H1 (cell line): ENCODE results near the gene IKZF1. TPM values are rescaled to one million over a fixed set of nuclear protein-coding genes. Genes with fewer than 3 reads are reported as not detected.

Experiments used
- CTCF ChIA-PET: fragments of 300-600 bp; sonication (Branson Sonifier 250); formaldehyde crosslinking; loops from one replicate; lab custom pipeline; 2021; ENCODE audit not compliant: partially characterized antibody; lab: Charles Lee
- POLR2A ChIA-PET: fragments of 300-600 bp; sonication (Branson Sonifier 250); formaldehyde crosslinking; loops from one replicate; lab custom pipeline; 2021; ENCODE audit warnings: inconsistent platforms; ENCODE audit not compliant: partially characterized antibody; lab: Charles Lee
- DNase-seq, 2 experiments: peaks; one replicate each; pipeline versions ENCODE4 v3.0.0 to v3.0.0-alpha.2; 2010 to 2022; ENCODE audit warnings: low spot score in 2 of 2, low read depth in 1 of 2, mixed read lengths in 1 of 2
- FAIRE-seq: peaks from 2 replicates; lab custom pipeline; 2011; peaks lifted over from hg19 to GRCh38; lab: Jason Lieb, UNC
- H2AFZ ChIP-seq: 2 replicates; pipeline ENCODE4 v1.8.1; 2012; ENCODE audit warnings: low read length, inconsistent platforms
- H2AK5ac ChIP-seq: 2 replicates; pipeline ENCODE4 v1.6.1; 2013; ENCODE audit warnings: low read depth, low read length
- H2BK120ac ChIP-seq: replicated peaks from 2 replicates; pipeline ENCODE3; 2013; ENCODE audit warnings: low read depth, low read length, inconsistent platforms
- H2BK12ac ChIP-seq: 2 replicates; pipeline ENCODE4 v1.6.1; 2013; ENCODE audit warnings: low read depth, low read length
- H2BK15ac ChIP-seq: 2 replicates; pipeline ENCODE4 v1.6.1; 2013; ENCODE audit warnings: low read length
- H2BK20ac ChIP-seq: 2 replicates; pipeline ENCODE4 v1.6.1; 2013; ENCODE audit warnings: low read length
- H2BK5ac ChIP-seq: 2 replicates; pipeline ENCODE4 v1.6.1; 2013; ENCODE audit warnings: low read depth, low read length
- H3K14ac ChIP-seq: 2 replicates; pipeline ENCODE4 v1.6.1; 2013; ENCODE audit warnings: inconsistent platforms; ENCODE audit not compliant: insufficient read length
- H3K18ac ChIP-seq: 2 replicates; pipeline ENCODE4 v1.6.1; 2013; ENCODE audit warnings: low read length; ENCODE audit errors: extremely low read depth
- H3K23ac ChIP-seq: 2 replicates; pipeline ENCODE4 v1.6.1; 2013; ENCODE audit warnings: inconsistent platforms; ENCODE audit not compliant: insufficient read length
- H3K23me2 ChIP-seq: 2 replicates; pipeline ENCODE4 v1.6.1; 2013; ENCODE audit warnings: low read depth, low read length
- H3K27ac ChIP-seq: 2 replicates; pipeline ENCODE4 v1.6.1; 2011; ENCODE audit warnings: low read depth, low read length, inconsistent platforms
- H3K27me3 ChIP-seq, 4 experiments: replicated peaks in 1 of 4; 1 replicate in 1 of 4; 2 replicates in 3 of 4; pipeline versions ENCODE4 v1.6.1 to v1.8.1; 2011 to 2013; ENCODE audit warnings: low read length in 3 of 4, mild to moderate bottlenecking in 3 of 4, inconsistent platforms in 2 of 4, mixed read lengths in 2 of 4, moderate library complexity in 1 of 4; ENCODE audit not compliant: control insufficient read depth in 3 of 4, insufficient read depth in 3 of 4; ENCODE audit errors: extremely low read depth in 1 of 4
- H3K36me3 ChIP-seq, 4 experiments: 2 replicates each; pipeline versions ENCODE4 v1.6.1 to v1.8.1; 2011 to 2013; ENCODE audit warnings: mild to moderate bottlenecking in 4 of 4, low read length in 3 of 4, moderate library complexity in 2 of 4, control low read depth in 1 of 4, inconsistent platforms in 1 of 4; ENCODE audit not compliant: insufficient read depth in 4 of 4, control insufficient read depth in 2 of 4
- H3K4ac ChIP-seq: replicated peaks from 2 replicates; pipeline ENCODE3; 2013; ENCODE audit warnings: low read length, low read depth, mixed read lengths, inconsistent platforms; ENCODE audit not compliant: insufficient read length
- H3K4me1 ChIP-seq, 4 experiments: replicated peaks in 1 of 4; 1 replicate in 1 of 4; 2 replicates in 3 of 4; pipeline versions ENCODE4 v1.6.1 to v1.8.1; 2011 to 2013; ENCODE audit warnings: low read length in 3 of 4, inconsistent platforms in 2 of 4, mixed read lengths in 1 of 4; ENCODE audit not compliant: insufficient read depth in 4 of 4, control insufficient read depth in 3 of 4
- H3K4me2 ChIP-seq, 2 experiments: 2 replicates each; pipeline versions ENCODE4 v1.6.1 to v1.8.1; 2011 to 2013; ENCODE audit warnings: low read depth in 2 of 2, low read length in 2 of 2, control low read depth in 1 of 2, inconsistent platforms in 1 of 2, mild to moderate bottlenecking in 1 of 2; ENCODE audit not compliant: insufficient read depth in 1 of 2
- H3K4me3 ChIP-seq, 4 experiments: fragments of 200-600, 300-600 bp in 1 of 4; sonication (generic), shearing (Covaris generic), sonication (Bioruptor Twin) in 1 of 4; 2 replicates each; pipeline versions ENCODE4 v1.5.1 to v1.8.1; 2011 to 2016; ENCODE audit warnings: low read length in 4 of 4, low read depth in 3 of 4, control low read depth in 2 of 4, inconsistent platforms in 2 of 4, mild to moderate bottlenecking in 2 of 4, mixed read lengths in 1 of 4, moderate library complexity in 1 of 4; ENCODE audit not compliant: insufficient read depth in 2 of 4; ENCODE audit errors: extremely low read depth in 1 of 4
- H3K56ac ChIP-seq: replicated peaks from 2 replicates; pipeline ENCODE3; 2013; ENCODE audit warnings: low read depth, mild to moderate bottlenecking, mixed read lengths, low read length, inconsistent platforms; ENCODE audit not compliant: insufficient read length
- H3K79me1 ChIP-seq: 2 replicates; pipeline ENCODE4 v1.6.1; 2013; ENCODE audit warnings: low read depth, low read length, control low read depth
- H3K79me2 ChIP-seq, 2 experiments: 2 replicates each; pipeline versions ENCODE4 v1.6.1 to v1.8.1; 2012 to 2013; ENCODE audit warnings: low read length in 2 of 2, mild to moderate bottlenecking in 2 of 2, inconsistent platforms in 1 of 2; ENCODE audit not compliant: insufficient read depth in 2 of 2, control insufficient read depth in 1 of 2
- H3K9ac ChIP-seq, 4 experiments: replicated peaks in 1 of 4; 1 replicate in 1 of 4; 2 replicates in 3 of 4; pipeline versions ENCODE4 v1.6.1 to v1.8.1; 2011 to 2013; ENCODE audit warnings: low read depth in 3 of 4, low read length in 3 of 4, control low read depth in 2 of 4, mild to moderate bottlenecking in 2 of 4, moderate library complexity in 2 of 4, inconsistent platforms in 1 of 4; ENCODE audit errors: extremely low read depth in 1 of 4
- H3K9me3 ChIP-seq, 2 experiments: 2 replicates each; pipeline versions ENCODE4 v1.6.1 to v1.8.1; 2012 to 2013; ENCODE audit warnings: mild to moderate bottlenecking in 2 of 2, moderate library complexity in 2 of 2, control low read depth in 1 of 2, inconsistent platforms in 1 of 2, low read depth in 1 of 2, low read length in 1 of 2, mixed read lengths in 1 of 2; ENCODE audit not compliant: insufficient read depth in 2 of 2
- H4K20me1 ChIP-seq, 2 experiments: replicated peaks in 1 of 2; 2 replicates each; pipeline versions ENCODE3 to v1.8.1; 2011 to 2013; ENCODE audit warnings: inconsistent platforms in 2 of 2, low read length in 2 of 2, mild to moderate bottlenecking in 1 of 2; ENCODE audit not compliant: insufficient read depth in 2 of 2, control insufficient read depth in 1 of 2
- H4K5ac ChIP-seq: 2 replicates; pipeline ENCODE4 v1.6.1; 2013; ENCODE audit warnings: low read length, low read depth, mixed read lengths, inconsistent platforms; ENCODE audit not compliant: insufficient read length
- H4K8ac ChIP-seq: 2 replicates; pipeline ENCODE4 v1.8.0; 2013; ENCODE audit warnings: mild to moderate bottlenecking, moderate library complexity, low read length, inconsistent platforms; ENCODE audit not compliant: insufficient read depth; ENCODE audit errors: extremely low read depth
- H4K91ac ChIP-seq: replicated peaks from 2 replicates; pipeline ENCODE3; 2013; ENCODE audit warnings: low read length, mixed read lengths, inconsistent platforms; ENCODE audit not compliant: insufficient read length
- ATF2 ChIP-seq: IDR thresholded peaks from 2 replicates; pipeline ENCODE4 v1.6.1; 2012; ENCODE audit warnings: low read length, inconsistent platforms
- BCL11A ChIP-seq, 2 experiments: IDR thresholded peaks; one replicate each; pipeline ENCODE4 v1.6.1; 2011; ENCODE audit warnings: low read depth in 2 of 2, low read length in 2 of 2, mild to moderate bottlenecking in 2 of 2
- CREB1 ChIP-seq: IDR thresholded peaks from 2 replicates; pipeline ENCODE4 v1.6.1; 2012; ENCODE audit warnings: inconsistent platforms
- CTBP2 ChIP-seq: IDR thresholded peaks from 2 replicates; pipeline ENCODE4 v1.7.0; 2011; ENCODE audit warnings: borderline replicate concordance, mild to moderate bottlenecking, moderate library complexity, mixed read lengths, low read length; ENCODE audit not compliant: insufficient read depth, insufficient read length
- FOSL1 ChIP-seq: IDR thresholded peaks from 2 replicates; pipeline ENCODE4 v1.6.1; 2011; ENCODE audit warnings: mild to moderate bottlenecking, low read depth, low read length, moderate library complexity; ENCODE audit not compliant: insufficient read depth
- HDAC6 ChIP-seq: IDR thresholded peaks from one replicate; pipeline ENCODE4 v1.7.1; 2012; ENCODE audit warnings: low read depth, mild to moderate bottlenecking, inconsistent platforms, low read length, moderate library complexity
- JUND ChIP-seq: IDR thresholded peaks from 2 replicates; pipeline ENCODE4 v1.6.1; 2011; ENCODE audit warnings: mild to moderate bottlenecking, improper control_type of control experiment, low read length
- KDM4A ChIP-seq: IDR thresholded peaks from one replicate; pipeline ENCODE4 v1.7.1; 2012; ENCODE audit warnings: low read depth, mild to moderate bottlenecking, moderate library complexity, low read length, inconsistent platforms; ENCODE audit not compliant: severe bottlenecking
- NANOG ChIP-seq: IDR thresholded peaks from 2 replicates; pipeline ENCODE4 v1.6.1; 2011; ENCODE audit warnings: low read length, low read depth, mild to moderate bottlenecking, inconsistent platforms; ENCODE audit not compliant: insufficient read depth, poor library complexity, severe bottlenecking
- POU5F1 ChIP-seq: IDR thresholded peaks from 2 replicates; pipeline ENCODE4 v1.6.1; 2011; ENCODE audit warnings: low read depth, mild to moderate bottlenecking, low read length, moderate library complexity
- SP2 ChIP-seq: IDR thresholded peaks from 2 replicates; pipeline ENCODE4 v1.6.1; 2012; ENCODE audit warnings: mild to moderate bottlenecking, low read length, inconsistent platforms
- TAF7 ChIP-seq: optimal IDR thresholded peaks from 2 replicates; pipeline ENCODE3; 2011; ENCODE audit warnings: low read depth, mild to moderate bottlenecking, inconsistent platforms, low read length, moderate library complexity, borderline replicate concordance
- TEAD4 ChIP-seq: IDR thresholded peaks from 2 replicates; pipeline ENCODE4 v1.6.1; 2012; ENCODE audit warnings: low read depth, low read length, inconsistent platforms, mixed read lengths
- WGBS, 2 experiments: shearing (Covaris generic) in 1 of 2; methylation state at CpG; one replicate each; pipeline versions ENCODE4 v1.1.6 to v1.1.7; 2013 to 2015; ENCODE audit warnings: low lambda C conversion rate in 2 of 2, mixed read lengths in 2 of 2, inconsistent platforms in 1 of 2, low coverage in 1 of 2, missing lambda C conversion rate in 1 of 2; ENCODE audit not compliant: insufficient replicate concordance in 2 of 2, insufficient coverage in 1 of 2, insufficient read length in 1 of 2; ENCODE audit errors: extremely low coverage in 1 of 2, missing lambda C conversion rate in 1 of 2; 5-methylcytosine and 5-hydroxymethylcytosine counted together
- polyA plus RNA-seq, 7 experiments: library from polyadenylated mRNA; depleted of rRNA in 3 of 7; stranded (reverse) in 5 of 7; unstranded in 2 of 7; fragments of >200 nt in 5 of 7; fragments of 200-250 nt in 2 of 7; gene quantifications; 1 replicate in 5 of 7; 2 replicates in 1 of 7; 4 replicates in 1 of 7; pipeline versions ENCODE4 v1.2.1 to v1.2.3, GENCODE V29; 2011 to 2013; ENCODE audit warnings: missing spikeins in 2 of 7, mixed read lengths in 2 of 7
- total RNA-seq: library from RNA; stranded (reverse); fragmentation: NEBNext Ultra II Directional; extraction: Animal tissue kit (Norgen Biotek cat#: 25700); gene quantifications from 2 replicates; pipeline ENCODE4 v1.2.1, GENCODE V29; 2021

Gene IKZF1
- total and polyA plus RNA-seq, 2 of the 8 experiments (the other 6 are each of a cell fraction or from before 2014, with no cell fraction given) = 0.74 to 1.5 TPM

DNA sequence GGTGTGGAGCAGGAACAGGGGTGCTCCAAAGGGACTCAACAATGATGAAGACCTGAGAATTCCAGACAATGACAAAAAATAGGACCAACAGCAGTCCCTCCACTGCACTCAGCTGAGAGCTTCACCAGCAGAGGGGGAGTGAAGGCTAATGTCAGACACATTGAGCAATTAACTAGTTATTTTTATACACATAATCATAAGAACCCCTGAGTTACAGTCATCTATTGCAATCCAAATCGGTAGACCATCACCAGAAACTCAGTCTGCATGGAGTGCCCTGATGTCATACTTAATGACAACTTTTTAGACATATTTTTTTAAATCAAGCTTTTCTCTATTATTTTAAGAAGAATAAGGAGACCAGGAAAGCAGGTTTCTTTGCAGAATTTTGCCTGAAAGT is 30.6 kb upstream of the IKZF1 start:
- no peaks in the 10 kb centered on the region for H3K23me2 ChIP-seq
- no peak overlapping the region for H2AFZ ChIP-seq
- no peak overlapping the region for H2BK5ac ChIP-seq
- H3K79me1 ChIP-seq = no peaks in the 10 kb centered on the region
- no peak overlapping the region for H3K4me3 ChIP-seq
- no peak overlapping the region for H3K27ac ChIP-seq
- 91% methylated on average over 1 of the region's 1 CpG; no CpG with 5 or more reads in 1 of the 2 experiments for WGBS, 2 experiments
- no peaks in the 10 kb centered on the region for H4K20me1 ChIP-seq
- no peak overlapping the region for H2BK15ac ChIP-seq
- POLR2A ChIA-PET = no interaction called here
- CTCF ChIA-PET = interaction anchor here (1.2 to 1.5 kb wide), 3 partner anchors 18 to 68 kb away, joined by 3 read pairs; no protein-coding TSS in a partner anchor
- no peaks in the 10 kb centered on the region for H3K4me1 ChIP-seq
- H4K5ac ChIP-seq = no peak overlapping the region
- H2BK120ac ChIP-seq = no peak overlapping the region
- no peak overlapping the region for H3K18ac ChIP-seq
- no peak overlapping the region for H3K4ac ChIP-seq
- FAIRE-seq = no peak
- no peak overlapping the region for H3K23ac ChIP-seq
- no peak overlapping the region for H2BK20ac ChIP-seq
- no peak overlapping the region for H2BK12ac ChIP-seq
- H4K91ac ChIP-seq = no peak overlapping the region
- H2AK5ac ChIP-seq = no peak overlapping the region
- H3K14ac ChIP-seq = no peak overlapping the region
- DNase-seq = no peak
- H3K36me3 ChIP-seq = no peaks in the 10 kb centered on the region
- no peaks in the 10 kb centered on the region for H3K27me3 ChIP-seq
- H3K4me2 ChIP-seq = no peak overlapping the region
- no peak overlapping the region for H4K8ac ChIP-seq
- no peak overlapping the region for H3K56ac ChIP-seq
- no peaks in the 10 kb centered on the region for H3K79me2 ChIP-seq
- no peaks in the 10 kb centered on the region for H3K9me3 ChIP-seq
- H3K9ac ChIP-seq = no peak overlapping the region
- TF ChIP-seq FOSL1 (no peak), CREB1 (no peak), NANOG (no peak), TEAD4 (no peak), ATF2 (no peak), SP2 (no peak), BCL11A (IDR thresholded peaks at IDR 0.05; ENCODE audit: low read depth in 2 of 2, low read length in 2 of 2) (no peak), POU5F1 (no peak), JUND (no peak), TAF7 (no peak), HDAC6 (no peak), KDM4A (no peak), CTBP2 (no peak)
